GM18507 (cell line): ENCODE measurements around the gene RSF1.

Experiments
- DNase-seq: peaks from one replicate; pipeline ENCODE4 v3.0.0; 2011; ENCODE audit warnings: low read depth; ENCODE audit not compliant: insufficient read length; ENCODE audit errors: extremely low spot score
- FAIRE-seq: peaks from 2 replicates; lab custom pipeline; 2011; peaks lifted over from hg19 to GRCh38; lab: Jason Lieb, UNC

Gene RSF1

GRCh38 chr11:77762426-77762825 lies 58.1 kb downstream of the RSF1 start:
- FAIRE-seq: no peak
- no peak for DNase-seq

- FAIRE-seq (no peak), DNase-seq (no peak)
Measured at GRCh38 chr11:77761491-77761890, 59.0 kb downstream of the RSF1 start.

- FAIRE-seq (no peak), DNase-seq (no peak)
Measured at GRCh38 chr11:77758331-77758730, 62.2 kb downstream of the RSF1 start.

- DNase-seq: no peak
- no peak for FAIRE-seq
Measured at GRCh38 chr11:77753230-77753629, 67.3 kb downstream of the RSF1 start.

- no peak for FAIRE-seq
- no peak for DNase-seq
Measured at GRCh38 chr11:77752516-77752915, 68.0 kb downstream of the RSF1 start.

- no peak for FAIRE-seq
Measured at GRCh38 chr11:77750394-77751156, 69.9 kb downstream of the RSF1 start.

GRCh38 chr11:77749232-77749631 lies 71.3 kb downstream of the RSF1 start:
- no peak for DNase-seq
- FAIRE-seq: no peak

More at GRCh38 chr11:77750394-77751156, 69.9 kb downstream of the RSF1 start:
- no peak for DNase-seq

GRCh38 chr11:77748266-77748665 lies 72.3 kb downstream of the RSF1 start:
- FAIRE-seq: no peak
- DNase-seq: no peak

- FAIRE-seq: no peak
- no peak for DNase-seq
Measured at GRCh38 chr11:77747381-77747969, 73.0 kb downstream of the RSF1 start.

GRCh38 chr11:77736473-77736872 lies 84.0 kb downstream of the RSF1 start:
- FAIRE-seq (no peak), DNase-seq (no peak)

GRCh38 chr11:77734890-77735289 lies 85.6 kb downstream of the RSF1 start:
- no peak for FAIRE-seq
- DNase-seq: no peak

- FAIRE-seq: no peak
- DNase-seq: no peak
Measured at GRCh38 chr11:77732143-77732542, 88.4 kb downstream of the RSF1 start.

GRCh38 chr11:77730789-77731188 lies 89.7 kb downstream of the RSF1 start:
- no peak for FAIRE-seq
- no peak for DNase-seq

- DNase-seq (no peak), FAIRE-seq (no peak)
Measured at GRCh38 chr11:77729063-77729462, 91.5 kb downstream of the RSF1 start.

- FAIRE-seq: no peak
- DNase-seq: no peak
Measured at GRCh38 chr11:77728203-77728786, 92.2 kb downstream of the RSF1 start.

- no peak for DNase-seq
- peak; percentile 18 for FAIRE-seq
Measured at GRCh38 chr11:77726524-77726923, 94.0 kb downstream of the RSF1 start.

- DNase-seq (no peak), FAIRE-seq (peak; percentile 74)
Measured at GRCh38 chr11:77725433-77725832, 95.1 kb downstream of the RSF1 start.

GRCh38 chr11:77724636-77725035 lies 95.9 kb downstream of the RSF1 start:
- peak; percentile 41 for FAIRE-seq

GRCh38 chr11:77723024-77723423 lies 97.5 kb downstream of the RSF1 start:
- no peak for FAIRE-seq
- DNase-seq: no peak

More at GRCh38 chr11:77724636-77725035, 95.9 kb downstream of the RSF1 start:
- DNase-seq: no peak

GRCh38 chr11:77710358-77710757 lies 110.2 kb downstream of the RSF1 start:
- DNase-seq: no peak

More at GRCh38 chr11:77710358-77710757, 110.2 kb downstream of the RSF1 start:
- FAIRE-seq: no peak
